PC-3 (cell line): ENCODE data around the gene EDN3. TPM values are rescaled to one million over a fixed set of nuclear protein-coding genes. Genes with fewer than 3 reads are reported as not detected.

Experiments
- ATAC-seq: fragments of 200-7000 bp; cut with Tn5 transposase; 2 replicates; pipeline ENCODE4 v1.9.1; 2020; ENCODE audit warnings: mild to moderate bottlenecking, moderate library complexity
- BruUV-seq: library from RNA; stranded (reverse); fragments of 400-500 nt; replicated peaks from 2 replicates; lab custom pipeline; 2021; lab: Mats Ljungman, UMichigan
- CTCF ChIA-PET: fragments of 300-600 bp; sonication (Branson Sonifier 250); formaldehyde crosslinking; loops from one replicate; lab custom pipeline; 2022; ENCODE audit warnings: antibody characterized with exemption; lab: Charles Lee
- POLR2A ChIA-PET: fragments of 300-600 bp; sonication (Branson Sonifier 250); formaldehyde crosslinking; loops from one replicate; lab custom pipeline; 2022; ENCODE audit warnings: antibody characterized with exemption; ENCODE audit not compliant: unreplicated experiment; lab: Charles Lee
- DNase-seq: peaks from one replicate; pipeline ENCODE4 v3.0.0-alpha.2; 2015
- H2AFZ ChIP-seq: fragments of 300-600 bp; sonication (generic); 2 replicates; pipeline ENCODE4 v1.6.0; 2016; ENCODE audit warnings: antibody characterized with exemption, low read length
- H3F3A ChIP-seq: fragments of 300-600 bp; sonication (generic); one replicate; pipeline ENCODE4 v1.6.0; 2017; ENCODE audit warnings: antibody characterized with exemption, low read length, control low read depth, mild to moderate bottlenecking; ENCODE audit not compliant: unreplicated experiment
- H3K27ac ChIP-seq: fragments of 300-600 bp; sonication (generic); 2 replicates; pipeline ENCODE4 v1.5.1; 2016; ENCODE audit warnings: mild to moderate bottlenecking, low read length
- H3K27me3 ChIP-seq: fragments of 300-600 bp; sonication (generic); 2 replicates; pipeline ENCODE4 v1.6.1; 2016; ENCODE audit warnings: low read length, mixed read lengths
- H3K36me3 ChIP-seq: fragments of 300-600 bp; sonication (generic); 2 replicates; pipeline ENCODE4 v1.6.1; 2016; ENCODE audit warnings: low read depth, mixed run types, low read length, mixed read lengths
- H3K4me1 ChIP-seq: fragments of 300-600 bp; sonication (generic); 2 replicates; pipeline ENCODE4 v1.5.1; 2016; ENCODE audit warnings: low read length; ENCODE audit not compliant: insufficient read depth
- H3K4me2 ChIP-seq: fragments of 300-600 bp; sonication (generic); 2 replicates; pipeline ENCODE4 v1.6.0; 2016; ENCODE audit warnings: low read length
- H3K4me3 ChIP-seq: fragments of 300-600 bp; sonication (generic); 2 replicates; pipeline ENCODE4 v1.5.1; 2016; ENCODE audit warnings: mild to moderate bottlenecking, low read length, mixed read lengths
- H3K79me2 ChIP-seq: fragments of 300-600 bp; sonication (generic); 2 replicates; pipeline ENCODE4 v1.6.1; 2017; ENCODE audit warnings: low read length, mixed read lengths
- H3K9ac ChIP-seq: fragments of 300-600 bp; sonication (generic); 2 replicates; pipeline ENCODE4 v1.6.0; 2016; ENCODE audit warnings: mild to moderate bottlenecking, low read length
- H3K9me2 ChIP-seq: fragments of 300-600 bp; sonication (generic); replicated peaks from 2 replicates; pipeline ENCODE4 v1.6.1; 2016; ENCODE audit warnings: mixed run types, low read length, mixed read lengths
- H3K9me3 ChIP-seq: fragments of 300-600 bp; sonication (generic); 2 replicates; pipeline ENCODE4 v1.6.1; 2016; ENCODE audit warnings: low read length, mixed read lengths
- H4K20me1 ChIP-seq: fragments of 300-600 bp; sonication (generic); 2 replicates; pipeline ENCODE4 v1.6.1; 2016; ENCODE audit warnings: low read length, mixed read lengths
- CTCF ChIP-seq: fragments of 300-600 bp; sonication (generic); conservative IDR thresholded peaks from 2 replicates; pipeline ENCODE4 v1.5.1; 2017; ENCODE audit warnings: antibody characterized with exemption, low read depth, mild to moderate bottlenecking, low read length
- EZH2 ChIP-seq: fragments of 300-600 bp; sonication (generic); IDR thresholded peaks from one replicate; pipeline ENCODE4 v1.6.1; 2017; ENCODE audit warnings: antibody characterized with exemption, mild to moderate bottlenecking, low read length; ENCODE audit not compliant: unreplicated experiment
- EZH2phosphoT487 ChIP-seq: fragments of 300-600 bp; sonication (generic); IDR thresholded peaks from 2 replicates; pipeline ENCODE4 v1.6.1; 2018; ENCODE audit warnings: mild to moderate bottlenecking, antibody characterized with exemption, low read length, borderline replicate concordance
- intact Hi-C: fragments of 100-400 bp; cut with micrococcal nuclease; formaldehyde crosslinking; loops from 2 replicates; pipeline ENCODE4 v1.9.0; 2023
- total RNA-seq: library from RNA; depleted of rRNA; stranded (reverse); fragments of >200 nt; gene quantifications from 2 replicates; pipeline ENCODE4 v1.2.3, GENCODE V29; 2014

Gene EDN3
- total RNA-seq, 1 experiment from 2014 or later: not detected

DNA sequence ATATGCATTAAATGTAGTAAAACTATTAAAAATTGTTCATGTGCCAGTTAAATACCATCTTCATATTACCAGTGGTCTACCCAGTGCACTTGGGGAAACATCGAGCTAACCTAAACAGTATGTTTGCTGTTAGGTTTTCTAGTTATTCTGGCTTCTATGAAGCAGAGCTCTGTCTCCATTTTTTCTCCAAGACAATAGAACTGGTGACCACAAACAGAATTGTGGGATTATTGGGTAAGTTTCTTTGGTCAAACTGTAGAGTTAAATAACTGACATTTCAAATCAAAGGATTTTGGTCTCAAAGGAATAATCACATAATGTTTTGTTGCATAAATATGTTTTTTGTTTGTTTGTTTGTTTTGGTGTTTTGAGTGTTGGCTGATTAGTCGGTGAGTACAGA lies 40.5 kb upstream of the EDN3 start:
- no TSS peak for BruUV-seq
- no peaks in the 10 kb centered on the region for H3K4me1 ChIP-seq
- no peaks in the 10 kb centered on the region for H3F3A ChIP-seq
- no peak overlapping the region for H2AFZ ChIP-seq
- H3K79me2 ChIP-seq: no peaks in the 10 kb centered on the region
- no peak for DNase-seq
- no peak overlapping the region for H3K4me3 ChIP-seq
- ChIA-PET POLR2A (no interaction called here), CTCF (no interaction called here)
- no peaks in the 10 kb centered on the region for H4K20me1 ChIP-seq
- H3K9ac ChIP-seq: no peak overlapping the region
- no peak for ATAC-seq
- no peak overlapping the region for H3K4me2 ChIP-seq
- no peaks in the 10 kb centered on the region for H3K9me2 ChIP-seq
- peaks cover 93% of the 10 kb centered on the region for H3K27me3 ChIP-seq
- H3K27ac ChIP-seq: no peak overlapping the region
- H3K36me3 ChIP-seq: no peaks in the 10 kb centered on the region
- intact Hi-C loops: no loop called here
- TF ChIP-seq CTCF: no peak
- TF ChIP-seq EZH2: no peak
- no peak for TF ChIP-seq EZH2phosphoT487
- no peaks in the 10 kb centered on the region for H3K9me3 ChIP-seq

GRCh38 chr20:59265298-59265697 lies 35.1 kb upstream of the EDN3 start:
- no peak overlapping the region for H3K9ac ChIP-seq
- TF ChIP-seq EZH2phosphoT487 (no peak), CTCF (no peak), EZH2 (no peak)
- no peaks in the 10 kb centered on the region for H3K4me1 ChIP-seq
- intact Hi-C loops: no loop called here
- peaks cover 89% of the 10 kb centered on the region for H3K27me3 ChIP-seq
- BruUV-seq: no TSS peak
- no peaks in the 10 kb centered on the region for H3F3A ChIP-seq
- H3K4me2 ChIP-seq: no peak overlapping the region
- DNase-seq: no peak
- no peaks in the 10 kb centered on the region for H3K9me3 ChIP-seq
- H3K4me3 ChIP-seq: no peak overlapping the region
- CTCF ChIA-PET: no interaction called here
- POLR2A ChIA-PET: no interaction called here
- no peak overlapping the region for H3K27ac ChIP-seq
- no peak overlapping the region for H2AFZ ChIP-seq
- no peak for ATAC-seq
- no peaks in the 10 kb centered on the region for H3K9me2 ChIP-seq
- H4K20me1 ChIP-seq: no peaks in the 10 kb centered on the region
- no peaks in the 10 kb centered on the region for H3K36me3 ChIP-seq
- no peaks in the 10 kb centered on the region for H3K79me2 ChIP-seq

DNA sequence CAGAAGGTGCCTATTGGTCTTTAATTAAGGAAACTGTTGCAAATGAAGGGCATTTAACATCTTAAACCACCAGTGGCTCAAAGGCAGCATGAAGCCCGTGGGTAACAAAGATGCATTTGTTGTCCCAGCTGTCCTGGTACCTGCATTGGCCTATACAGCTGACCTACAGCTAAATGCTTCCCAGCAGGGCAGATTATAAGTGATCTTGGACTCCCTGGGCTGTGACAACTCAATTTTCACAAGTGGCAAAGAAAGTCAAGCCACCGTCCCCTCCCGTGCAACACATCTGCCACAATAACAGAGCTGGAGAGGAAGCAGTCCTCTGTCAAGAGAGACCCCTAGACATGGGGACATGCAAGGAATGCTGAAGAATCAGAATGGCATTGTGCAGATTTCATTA lies 31.5 kb upstream of the EDN3 start:
- no peak for ATAC-seq
- BruUV-seq: no TSS peak

More for the DNA sequence above, 31.5 kb upstream of the EDN3 start:
- CTCF ChIA-PET: no interaction called here
- Histone ChIP-seq H4K20me1 (no peaks in the 10 kb centered on the region), H2AFZ (no peak overlapping the region), H3K9me3 (no peaks in the 10 kb centered on the region), H3K9me2 (no peaks in the 10 kb centered on the region), H3K27ac (no peak overlapping the region), H3K79me2 (no peaks in the 10 kb centered on the region), H3K4me3 (no peak overlapping the region), H3K27me3 (peaks cover 91% of the 10 kb centered on the region), H3K4me1 (no peaks in the 10 kb centered on the region), H3K9ac (no peak overlapping the region), H3F3A (no peaks in the 10 kb centered on the region), H3K4me2 (no peak overlapping the region), H3K36me3 (no peaks in the 10 kb centered on the region)
- intact Hi-C loops: no loop called here
- DNase-seq: no peak
- POLR2A ChIA-PET: no interaction called here
- no peak for TF ChIP-seq CTCF
- no peak for TF ChIP-seq EZH2
- TF ChIP-seq EZH2phosphoT487: no peak
